HCT116 (cell line): ENCODE data around the gene PXDN. TPM values are rescaled to one million over a fixed set of nuclear protein-coding genes. Genes with fewer than 3 reads are reported as not detected.

Experiments
- ATAC-seq: fragments of 200-7000 bp; cut with Tn5 transposase; 2 replicates; pipeline ENCODE4 v1.9.1; 2020; ENCODE audit warnings: mild to moderate bottlenecking, moderate library complexity
- BruUV-seq: library from RNA; stranded (reverse); fragments of 400-500 nt; replicated peaks from 2 replicates; lab custom pipeline; 2021; lab: Mats Ljungman, UMichigan
- CTCF ChIA-PET: fragments of 300-600 bp; sonication (Branson Sonifier 250); formaldehyde crosslinking; loops from one replicate; lab custom pipeline; 2021; ENCODE audit warnings: antibody characterized with exemption; lab: Charles Lee
- POLR2A ChIA-PET: fragments of 300-600, 350-600 bp; sonication (Branson Sonifier 250); formaldehyde crosslinking; loops from one replicate; lab custom pipeline; 2021; ENCODE audit warnings: antibody characterized with exemption; lab: Charles Lee
- RAD21 ChIA-PET, 2 experiments: fragments of 300-600 bp; sonication (Branson Sonifier 250); formaldehyde crosslinking; loops; one replicate each; lab custom pipeline; 2023; ENCODE audit warnings: low total read pairs in 2 of 2; ENCODE audit not compliant: uncharacterized antibody in 2 of 2, unreplicated experiment in 2 of 2, low non-redundant PET in 1 of 2; lab: Charles Lee
- DNase-seq: peaks from one replicate; pipeline ENCODE4 v3.0.0-alpha.2; 2010; ENCODE audit warnings: low read depth, low spot score
- H2AFZ ChIP-seq: fragments of 200-600 bp; shearing (Covaris generic), sonication (generic); 2 replicates; pipeline ENCODE4 v1.6.1; 2017; ENCODE audit warnings: low read depth, mixed run types, mixed read lengths, antibody characterized with exemption, low read length; ENCODE audit not compliant: poor library complexity, severe bottlenecking
- H3K27ac ChIP-seq: 2 replicates; pipeline ENCODE4 v1.5.1; 2012; ENCODE audit warnings: low read depth, low read length
- H3K27me3 ChIP-seq: fragments of 200-600 bp; sonication (generic); 2 replicates; pipeline ENCODE4 v1.6.1; 2016; ENCODE audit warnings: mixed run types, low read length, mixed read lengths; ENCODE audit not compliant: insufficient read depth
- H3K36me3 ChIP-seq, 2 experiments: fragments of 200-500 bp in 1 of 2; fragments of 200-600 bp in 1 of 2; sonication (Bioruptor generic) in 1 of 2; sonication (generic) in 1 of 2; 2 replicates each; pipeline versions ENCODE4 v1.5.1 to v1.6.1; 2014 to 2016; ENCODE audit warnings: low read length in 2 of 2, inconsistent platforms in 1 of 2, mixed read lengths in 1 of 2, mixed run types in 1 of 2; ENCODE audit not compliant: insufficient read depth in 2 of 2, control insufficient read depth in 1 of 2
- H3K4me1 ChIP-seq, 2 experiments: fragments of 200-600 bp in 1 of 2; sonication (generic) in 1 of 2; 2 replicates each; pipeline versions ENCODE4 v1.5.1 to v1.6.1; 2012 to 2017; ENCODE audit warnings: low read length in 2 of 2, inconsistent platforms in 1 of 2, mild to moderate bottlenecking in 1 of 2, mixed read lengths in 1 of 2, mixed run types in 1 of 2, moderate library complexity in 1 of 2; ENCODE audit not compliant: insufficient read depth in 2 of 2, control insufficient read depth in 1 of 2
- H3K4me2 ChIP-seq: fragments of 200-600 bp; sonication (generic); 2 replicates; pipeline ENCODE4 v1.6.1; 2017; ENCODE audit warnings: mixed run types, low read length, mixed read lengths
- H3K4me3 ChIP-seq, 2 experiments: fragments of 200-600 bp in 1 of 2; sonication (generic) in 1 of 2; replicated peaks in 1 of 2; 2 replicates each; pipeline ENCODE4 v1.5.1; 2011 to 2016; ENCODE audit warnings: low read length in 2 of 2, control low read depth in 1 of 2, low read depth in 1 of 2, mild to moderate bottlenecking in 1 of 2, mixed read lengths in 1 of 2, mixed run types in 1 of 2
- H3K79me2 ChIP-seq: fragments of 200-600 bp; sonication (generic); 2 replicates; pipeline ENCODE4 v1.6.1; 2017; ENCODE audit warnings: mild to moderate bottlenecking, mixed run types, low read length, moderate library complexity, mixed read lengths; ENCODE audit not compliant: insufficient read depth
- H3K9ac ChIP-seq: fragments of 200-600 bp; sonication (generic); 2 replicates; pipeline ENCODE4 v1.6.1; 2016; ENCODE audit warnings: low read length, mixed read lengths
- H3K9me2 ChIP-seq: fragments of 200-600 bp; sonication (generic), shearing (Covaris generic); 2 replicates; pipeline ENCODE4 v1.6.1; 2017; ENCODE audit warnings: mixed run types, mild to moderate bottlenecking, moderate library complexity; ENCODE audit not compliant: insufficient read depth
- H3K9me3 ChIP-seq, 2 experiments: fragments of 200-500 bp in 1 of 2; fragments of 200-600 bp in 1 of 2; sonication (Bioruptor generic) in 1 of 2; sonication (generic) in 1 of 2; 2 replicates each; pipeline ENCODE4 v1.6.1; 2014 to 2017; ENCODE audit warnings: low read length in 2 of 2, mixed read lengths in 2 of 2, inconsistent platforms in 1 of 2, low read depth in 1 of 2, mild to moderate bottlenecking in 1 of 2, mixed run types in 1 of 2, moderate library complexity in 1 of 2; ENCODE audit not compliant: control insufficient read depth in 1 of 2, insufficient read depth in 1 of 2
- H4K20me1 ChIP-seq: fragments of 200-600 bp; sonication (generic), shearing (Covaris generic); 2 replicates; pipeline ENCODE4 v1.6.1; 2017; ENCODE audit warnings: mixed run types, mild to moderate bottlenecking, moderate library complexity; ENCODE audit not compliant: insufficient read depth
- CBX3 ChIP-seq: IDR thresholded peaks from 2 replicates; pipeline ENCODE4 v1.6.1; 2012; ENCODE audit warnings: low read depth
- CTCF ChIP-seq, 3 experiments: fragments of 200-600 bp in 1 of 3; sonication (generic) in 1 of 3; IDR thresholded peaks in 2 of 3; conservative IDR thresholded peaks in 1 of 3; 2 replicates each; pipeline ENCODE4 v1.5.1; 2012 to 2017; ENCODE audit warnings: low read depth in 2 of 3, low read length in 2 of 3, antibody characterized with exemption in 1 of 3, borderline replicate concordance in 1 of 3, control low read depth in 1 of 3, mild to moderate bottlenecking in 1 of 3, mixed read lengths in 1 of 3, mixed run types in 1 of 3, moderate library complexity in 1 of 3; ENCODE audit not compliant: insufficient read depth in 1 of 3
- EGR1 ChIP-seq: IDR thresholded peaks from 2 replicates; pipeline ENCODE4 v1.6.1; 2012; ENCODE audit warnings: low read depth
- JUND ChIP-seq: IDR thresholded peaks from 2 replicates; pipeline ENCODE4 v1.6.1; 2012
- MAX ChIP-seq: IDR thresholded peaks from 2 replicates; pipeline ENCODE4 v1.6.1; 2012
- POLR2AphosphoS5 ChIP-seq: IDR thresholded peaks from 2 replicates; pipeline ENCODE4 v1.6.1; 2011; ENCODE audit warnings: mild to moderate bottlenecking, low read depth, low read length, moderate library complexity
- REST ChIP-seq: IDR thresholded peaks from 2 replicates; pipeline ENCODE4 v1.6.1; 2012; ENCODE audit warnings: low read depth
- YY1 ChIP-seq: IDR thresholded peaks from 2 replicates; pipeline ENCODE4 v1.6.1; 2011; ENCODE audit warnings: low read length, low read depth, moderate library complexity, mild to moderate bottlenecking; ENCODE audit not compliant: insufficient replicate concordance; ENCODE audit errors: extremely low read depth
- ZFX ChIP-seq: fragments of 450-650 bp; IDR thresholded peaks from 2 replicates; pipeline ENCODE4 v1.6.1; 2017
- intact Hi-C: fragments of 100-400 bp; cut with micrococcal nuclease; formaldehyde crosslinking; loops from 2 replicates; pipeline ENCODE4 v1.10.0; 2022
- total RNA-seq: library from RNA; stranded (reverse); gene quantifications from one replicate; pipeline ENCODE4 v1.2.1, GENCODE V29; 2021; ENCODE audit not compliant: unreplicated experiment

PXDN gene
- total RNA-seq, 1 experiment from 2014 or later = 10.7 TPM

GRCh38 chr2:1691366-1691765 is 52.9 kb downstream of the PXDN start:
- no peak overlapping the region for H3K9ac ChIP-seq
- no peaks in the 10 kb centered on the region for H3K9me2 ChIP-seq
- H3K4me3 ChIP-seq = no peak overlapping the region
- H3K4me1 ChIP-seq = peaks cover 0 to under 1% of the 10 kb centered on the region in 2 experiments; a peak in 1 of 4 replicates
- no peaks in the 10 kb centered on the region for H3K79me2 ChIP-seq
- TF ChIP-seq CTCF (IDR thresholded peaks at IDR 0.05 in 2 of 3, conservative IDR thresholded peaks at IDR 0.05 in 1 of 3; ENCODE audit: borderline replicate concordance in 1 of 3, insufficient read depth in 1 of 3, low read depth in 2 of 3, low read length in 2 of 3) (no peak), REST (no peak), EGR1 (no peak), MAX (no peak), ZFX (no peak), JUND (no peak), POLR2AphosphoS5 (no peak), CBX3 (no peak), YY1 (no peak)
- H2AFZ ChIP-seq = no peak overlapping the region
- intact Hi-C loops = no loop called here
- H4K20me1 ChIP-seq = no peaks in the 10 kb centered on the region
- H3K27ac ChIP-seq = no peak overlapping the region
- POLR2A ChIA-PET = no interaction called here
- H3K27me3 ChIP-seq = 0 out of 2 replicates have a peak, but pooled peaks cover 4% of the 10 kb centered on the region
- no peak for ATAC-seq
- H3K4me2 ChIP-seq = no peak overlapping the region
- no peak for DNase-seq
- CTCF ChIA-PET = no interaction called here
- no peaks in the 10 kb centered on the region for H3K9me3 ChIP-seq
- BruUV-seq = no TSS peak
- H3K36me3 ChIP-seq = no peaks in the 10 kb centered on the region
- RAD21 ChIA-PET = no interaction called here
